HG03280 (cell line): ENCODE data around the gene PLD4.
"Not testable (repeated sequence)": the region's sequence is repeated elsewhere in the genome, so short reads cannot be mapped to it uniquely, and the experiment has no call there.

Experiments
- ATAC-seq: cut with Tn5 transposase; IDR thresholded peaks from one replicate; pipeline ENCODE4 v1.9.1; 2021; ENCODE audit warnings: mild to moderate bottlenecking, moderate library complexity; ENCODE audit not compliant: unreplicated experiment

The PLD4 gene

DNA sequence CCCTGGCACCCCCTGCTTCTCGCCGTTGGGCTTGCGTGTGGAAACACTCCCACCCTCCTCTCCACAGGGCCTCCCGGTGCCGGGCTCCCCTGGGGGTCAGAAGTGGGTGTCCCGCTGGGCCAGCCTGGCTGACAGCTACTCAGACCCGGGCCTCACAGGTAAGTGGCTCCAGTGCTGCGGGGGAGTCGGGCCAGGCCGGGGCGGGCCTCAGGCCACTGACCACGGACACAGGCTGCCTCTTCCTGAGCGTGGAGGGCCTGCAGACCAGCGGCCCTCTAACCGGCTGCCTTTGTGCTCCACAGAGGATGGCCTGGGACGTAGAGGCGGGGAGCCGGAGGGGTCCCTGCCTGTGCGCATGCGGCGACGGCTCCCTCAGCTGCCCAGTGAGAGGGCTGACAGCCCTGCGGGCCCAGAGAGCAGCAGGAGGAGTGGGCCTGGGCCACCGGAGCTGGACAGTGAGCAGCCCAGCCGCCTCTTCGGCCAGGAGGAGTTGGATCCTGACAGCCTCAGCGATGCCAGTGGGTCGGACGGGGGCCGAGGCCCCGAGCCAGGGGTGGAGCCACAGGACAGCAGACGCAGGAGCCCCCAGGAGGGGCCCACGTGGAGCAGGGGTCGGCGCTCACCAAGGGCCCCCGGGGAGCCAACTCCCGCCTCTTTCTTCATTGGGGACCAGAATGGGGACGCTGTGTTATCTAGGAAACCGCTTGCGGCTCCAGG, 38.5 kb upstream of the PLD4 start:
- no peak for ATAC-seq

- ATAC-seq = no peak
Observed at GRCh38 chr14:104886690-104887622, 37.7 kb upstream of the PLD4 start.

DNA sequence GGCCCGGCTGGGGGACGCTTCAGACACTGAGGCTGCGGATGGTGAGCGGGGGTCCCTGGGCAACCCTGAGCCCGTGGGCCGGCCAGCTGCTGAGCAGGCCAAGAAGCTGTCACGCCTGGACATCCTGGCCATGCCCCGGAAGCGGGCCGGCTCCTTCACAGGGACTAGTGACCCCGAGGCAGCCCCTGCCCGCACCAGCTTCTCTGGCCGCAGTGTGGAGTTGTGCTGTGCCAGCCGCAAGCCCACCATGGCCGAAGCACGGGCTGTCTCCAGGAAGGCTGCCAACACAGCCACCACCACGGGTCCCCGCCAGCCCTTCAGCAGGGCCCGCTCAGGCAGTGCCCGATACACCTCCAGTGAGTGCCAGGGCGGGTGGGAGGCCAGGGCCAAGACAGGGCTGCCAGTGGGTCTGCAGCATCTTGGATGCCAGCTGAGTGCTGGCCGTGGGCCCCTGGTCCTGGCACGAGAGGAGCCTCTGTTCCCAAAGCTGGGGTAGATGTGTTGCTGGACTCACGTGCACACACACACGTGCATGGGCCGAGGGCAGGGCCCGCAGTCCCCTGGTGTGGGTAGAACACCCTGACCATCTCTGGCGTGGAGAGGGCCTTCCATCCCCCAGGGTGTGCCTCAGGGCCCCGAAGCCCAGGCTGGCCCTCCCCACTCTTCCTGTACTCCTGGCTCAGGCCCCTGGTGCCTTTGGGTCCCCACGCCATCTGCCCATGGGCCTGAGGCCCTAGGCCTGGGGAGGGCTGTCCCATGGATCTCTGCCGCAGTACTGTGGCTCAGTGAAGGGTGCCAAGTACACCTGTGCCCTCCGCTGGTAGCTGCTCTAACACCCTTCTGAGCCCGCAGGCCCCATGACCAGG, 36.8 kb upstream of the PLD4 start:
- no peak for ATAC-seq

DNA sequence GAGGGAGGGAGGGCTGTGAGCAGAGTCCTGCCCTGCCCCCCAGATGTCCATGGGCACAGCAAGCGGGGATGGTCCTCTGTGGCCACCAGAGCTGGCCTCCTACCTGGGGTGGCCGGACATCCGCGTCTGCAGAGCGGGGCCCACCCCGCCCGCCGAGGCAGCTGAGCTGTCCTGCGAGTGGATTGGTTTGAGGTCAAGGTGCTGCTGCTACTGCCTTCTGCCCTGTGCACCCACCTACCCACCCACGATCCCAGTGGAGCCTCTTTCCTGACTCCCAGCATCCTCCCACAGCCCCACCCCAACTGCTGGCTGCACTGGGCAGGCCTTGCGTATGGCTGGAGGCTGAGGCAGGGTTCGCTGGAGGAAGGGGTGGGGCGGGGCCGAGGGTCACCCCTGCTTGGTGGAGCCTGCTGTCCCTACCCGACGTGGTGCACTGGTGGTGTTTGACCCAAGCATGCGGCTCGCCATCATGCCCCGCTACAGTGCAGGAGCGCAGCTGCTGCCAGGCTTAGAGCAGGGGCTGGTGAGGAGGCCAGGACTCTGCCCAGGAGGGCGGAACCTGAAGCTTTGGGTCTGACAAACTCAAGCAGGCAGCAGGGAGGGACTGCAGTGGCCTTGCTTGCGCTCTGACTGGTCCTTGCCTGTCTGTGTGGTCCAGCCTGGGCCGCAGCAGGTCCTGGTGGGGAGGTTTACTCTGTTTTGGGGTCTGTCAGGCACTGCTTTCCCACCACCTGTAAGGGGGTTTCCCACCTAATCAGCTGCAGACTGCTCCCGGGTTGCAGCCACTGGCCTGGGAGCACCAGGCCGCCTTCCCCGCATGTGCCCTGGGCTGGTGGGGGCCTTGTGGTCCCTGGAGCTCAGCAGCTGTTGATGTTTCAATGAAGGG, 35.9 kb upstream of the PLD4 start:
- ATAC-seq = no peak

DNA sequence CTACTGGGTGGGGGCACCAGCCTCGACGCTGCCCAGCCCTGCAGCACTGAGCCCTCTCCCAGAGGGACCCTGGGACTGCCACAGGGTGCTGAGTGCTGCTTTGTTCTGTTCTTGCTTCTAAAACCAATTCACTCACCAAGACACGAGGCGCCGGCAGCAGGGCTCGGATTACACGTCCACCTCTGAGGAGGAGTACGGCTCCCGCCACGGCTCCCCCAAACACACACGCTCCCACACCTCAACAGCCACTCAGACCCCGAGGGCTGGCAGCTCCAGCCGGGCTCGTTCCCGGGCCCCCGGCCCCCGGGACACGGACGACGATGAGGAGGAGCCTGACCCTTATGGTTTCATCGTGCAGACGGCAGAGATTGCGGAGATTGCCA, 35.3 kb upstream of the PLD4 start:
- no peak for ATAC-seq

GRCh38 chr14:104890292-104890691, 34.4 kb upstream of the PLD4 start:
- not testable (repeated sequence) for ATAC-seq

DNA sequence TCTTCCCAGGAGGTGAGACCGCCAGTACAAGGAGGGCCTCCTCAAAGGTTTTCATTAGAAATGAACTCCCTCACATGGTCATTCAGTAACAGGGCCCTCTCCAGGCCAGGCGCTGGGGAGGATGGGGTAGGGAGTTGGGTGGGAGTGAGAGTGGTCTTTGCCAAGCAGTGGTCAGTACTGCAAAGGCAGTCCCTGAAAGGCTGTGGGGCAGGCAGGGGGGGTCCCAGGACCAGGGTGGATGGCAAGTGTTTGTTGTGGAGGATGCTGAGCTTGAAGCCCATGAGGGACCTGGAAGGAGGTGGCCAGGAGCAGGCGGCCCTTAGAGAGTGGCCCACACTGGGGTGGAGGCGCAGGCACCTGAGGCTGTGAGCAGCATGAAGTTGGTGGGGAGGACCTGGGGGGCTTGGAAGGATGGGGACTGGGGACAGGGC, 33.5 kb upstream of the PLD4 start:
- no peak for ATAC-seq

- ATAC-seq = no peak
Observed at GRCh38 chr14:104891664-104892530, 32.8 kb upstream of the PLD4 start.

GRCh38 chr14:104892531-104893434, 31.9 kb upstream of the PLD4 start:
- ATAC-seq = no peak

DNA sequence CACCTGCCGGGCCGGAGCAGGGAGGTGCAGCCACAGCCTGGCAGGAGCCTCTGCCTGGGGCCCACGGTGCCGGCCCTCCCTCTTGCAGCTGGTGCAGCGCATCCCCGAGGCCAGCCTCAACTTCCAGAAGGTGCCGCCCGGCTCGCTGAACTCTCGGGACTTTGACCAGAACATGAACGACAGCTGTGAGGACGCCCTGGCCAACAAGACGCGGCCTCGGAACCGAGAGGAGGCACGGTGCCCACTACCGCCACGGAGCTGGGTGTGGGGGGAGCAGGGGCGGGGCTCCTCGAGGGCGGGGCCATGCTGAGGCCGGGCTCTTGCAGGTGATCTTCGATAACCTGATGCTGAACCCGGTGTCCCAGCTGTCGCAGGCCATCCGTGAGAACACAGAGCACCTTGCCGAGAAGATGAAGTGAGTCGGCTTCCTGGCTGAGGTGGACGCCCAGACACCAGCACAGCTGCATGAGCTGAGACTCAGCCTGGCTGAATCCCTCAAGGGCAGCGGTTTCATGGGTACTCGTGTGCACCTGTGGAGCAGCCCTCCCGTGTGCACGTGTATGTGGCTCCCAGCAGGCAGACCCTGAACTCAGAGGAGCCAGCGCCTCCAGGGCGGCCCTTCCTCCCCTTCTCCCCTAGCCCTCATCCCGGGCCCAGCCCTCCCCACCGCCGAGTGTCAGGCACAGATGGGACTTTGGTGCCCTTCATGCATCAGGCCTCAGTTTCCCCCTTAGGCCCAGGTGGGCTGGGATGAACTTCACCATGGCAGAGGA, 31.1 kb upstream of the PLD4 start:
- no peak for ATAC-seq

DNA sequence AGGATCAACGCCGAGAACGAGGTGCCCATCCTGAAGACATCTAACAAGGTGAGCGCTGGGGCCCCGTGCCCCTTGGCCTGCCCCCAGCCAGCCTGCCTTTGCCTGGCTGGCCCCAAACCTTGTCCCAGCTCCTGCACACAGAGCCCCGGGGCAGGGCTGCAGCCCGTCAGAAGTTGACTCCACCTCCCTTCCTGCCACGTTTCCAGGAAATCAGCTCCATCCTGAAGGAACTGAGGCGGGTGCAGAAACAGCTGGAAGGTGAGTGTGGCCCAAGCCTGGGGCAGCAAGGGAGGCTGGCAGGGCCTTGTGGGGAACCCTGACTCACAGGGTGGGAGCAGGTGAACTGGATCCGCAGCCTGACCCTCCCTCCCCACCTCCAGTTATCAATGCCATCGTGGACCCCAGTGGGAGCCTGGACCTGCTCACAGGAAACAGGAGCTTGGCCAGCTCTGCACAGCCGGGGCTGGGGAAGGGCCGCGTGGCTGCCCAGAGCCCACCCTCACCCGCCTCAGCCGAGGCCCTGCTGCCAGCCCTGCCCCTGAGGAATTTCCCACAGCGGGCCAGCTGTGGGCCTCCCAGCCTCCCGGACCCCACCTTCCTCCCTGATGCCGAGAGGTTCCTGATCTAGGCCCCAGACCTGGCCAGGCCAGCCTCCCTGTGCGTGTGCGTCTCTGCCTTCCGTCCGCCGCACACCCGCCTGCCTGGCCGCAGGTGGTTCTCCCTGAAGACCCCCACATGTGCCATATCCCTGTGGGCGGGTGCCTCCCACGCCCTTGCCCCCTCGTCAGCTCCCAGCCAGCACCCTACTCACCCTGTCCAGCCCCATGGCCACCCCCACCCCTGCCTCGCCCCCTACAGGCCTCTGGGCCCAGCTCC, 30.1 kb upstream of the PLD4 start:
- no peak for ATAC-seq

DNA sequence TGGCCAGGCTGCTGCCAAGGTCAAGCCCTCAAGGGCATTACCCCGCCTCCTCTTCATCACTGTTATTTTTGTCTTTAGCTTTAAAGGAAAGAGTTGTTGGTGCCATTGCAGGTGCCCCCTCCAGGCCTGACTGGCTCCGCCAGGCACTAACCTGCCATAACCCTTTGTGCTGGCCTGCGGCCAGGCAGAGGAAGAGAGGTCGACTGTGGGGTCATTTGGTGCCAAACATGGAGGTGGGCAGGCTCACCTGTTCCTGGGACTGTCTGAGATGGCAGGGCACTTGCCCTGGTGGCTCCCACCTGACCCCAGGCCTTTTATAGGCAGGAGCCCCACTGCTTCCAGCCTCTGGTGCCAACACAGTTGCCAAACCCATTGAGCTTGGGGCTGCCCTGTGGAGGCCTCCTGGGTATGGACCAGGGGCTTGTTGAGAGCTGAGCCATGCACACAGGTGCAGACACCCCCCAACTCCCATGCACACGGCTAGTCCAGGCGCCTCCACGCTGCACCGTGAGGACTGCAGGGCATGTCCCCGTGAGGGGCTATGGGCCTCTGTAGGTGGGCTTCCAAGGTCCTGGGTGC, 29.4 kb upstream of the PLD4 start:
- no peak for ATAC-seq

DNA sequence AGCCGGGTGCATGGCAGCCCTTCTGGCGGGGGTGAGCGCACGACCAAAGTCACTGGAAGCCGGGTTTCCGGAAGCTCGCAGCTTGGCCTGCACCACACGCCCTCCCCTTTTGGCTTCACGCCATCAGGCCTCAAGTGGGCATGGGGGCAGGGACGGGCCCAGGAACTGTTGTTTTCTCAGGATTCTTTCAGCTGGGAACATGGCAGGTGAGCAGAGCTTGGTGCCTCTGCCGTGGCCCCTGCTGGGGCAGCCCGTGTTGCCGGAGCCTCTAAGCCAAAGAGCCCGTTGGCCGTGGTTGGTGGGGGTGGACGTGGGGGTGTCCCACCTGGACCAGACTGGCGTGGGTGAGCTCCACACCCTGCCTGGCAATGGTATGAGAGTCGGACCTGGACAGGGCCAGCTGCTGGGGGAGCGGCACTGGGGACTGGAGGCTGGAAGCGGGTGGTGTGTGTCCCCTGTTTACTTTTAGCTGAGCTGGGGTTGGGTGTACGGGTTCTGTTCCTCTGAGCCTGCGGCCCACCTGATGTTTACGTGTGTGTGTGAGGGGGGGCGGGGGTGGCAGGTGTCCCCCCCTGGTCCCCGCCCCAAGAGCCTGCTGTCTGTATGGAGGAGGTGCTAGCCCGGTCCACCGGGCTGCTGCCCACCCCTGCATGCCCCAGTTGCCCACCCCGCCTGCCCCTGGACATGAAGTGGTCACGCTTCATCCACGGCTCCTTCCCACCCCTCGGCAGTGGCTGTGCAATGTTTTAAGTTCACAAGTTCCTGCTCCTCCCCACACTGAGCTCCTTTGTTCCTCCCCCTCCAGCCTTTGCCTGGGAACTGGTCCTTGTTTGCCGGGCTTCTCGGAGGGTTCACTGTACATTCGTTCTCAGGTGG, 28.7 kb upstream of the PLD4 start:
- ATAC-seq = no peak

GRCh38 chr14:104897330-104898194, 27.1 kb upstream of the PLD4 start:
- no peak for ATAC-seq
